ENCODE data around the gene PRKCZ. TPM values are rescaled to one million over a fixed set of nuclear protein-coding genes. Genes with fewer than 3 reads are reported as not detected.

Gene PRKCZ
- total and polyA plus RNA-seq, 2 experiments from 2014 or later, result 26.2 to 36.9 TPM

DNA sequence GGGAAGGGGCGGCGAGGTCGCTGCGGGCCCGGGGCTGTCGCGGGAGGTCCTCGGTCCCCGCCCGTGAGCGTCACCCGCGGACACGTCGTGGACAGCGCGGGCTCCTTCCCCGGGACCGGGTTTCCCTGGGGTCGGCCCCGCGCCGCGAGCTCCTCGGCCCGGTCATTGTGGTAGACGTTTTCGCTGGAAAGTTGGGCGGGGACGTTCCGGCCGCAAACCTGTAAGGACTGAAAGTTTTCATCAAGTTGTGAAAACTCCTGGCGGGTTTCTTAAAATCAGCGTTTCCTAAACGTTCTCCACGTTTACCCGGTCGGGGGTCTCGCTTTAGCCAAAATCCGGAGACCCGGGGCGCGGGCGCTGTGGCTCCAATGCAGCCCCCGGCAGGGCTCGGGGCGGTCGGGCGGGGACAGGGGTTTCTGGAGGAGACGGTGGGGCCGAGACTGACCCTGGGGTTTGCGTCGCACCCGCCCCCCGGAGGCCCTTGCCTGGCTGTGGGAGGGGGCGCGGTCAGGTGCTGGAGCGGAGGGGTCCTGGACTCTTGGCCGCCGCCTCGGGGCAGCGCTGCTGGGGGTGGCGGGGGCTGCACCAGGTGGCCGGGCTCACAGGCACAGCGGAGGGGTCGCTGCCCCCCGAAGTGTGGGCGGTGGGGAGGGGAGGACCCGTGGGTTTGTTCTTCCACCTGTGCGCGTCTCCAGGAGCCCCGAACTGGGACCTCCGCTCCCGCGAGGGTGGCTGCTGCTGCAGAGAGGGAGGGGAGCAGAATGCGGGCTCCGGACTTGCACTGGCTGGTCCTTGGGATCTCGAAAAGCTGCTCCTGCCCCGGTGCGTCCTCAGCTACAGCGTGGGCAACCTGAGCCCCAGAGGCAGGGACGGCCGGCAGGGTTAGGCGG is 827 bp downstream of the PRKCZ start:
- H3K4me3 Mint-ChIP-seq, result peak overlapping the region; percentile 72
- no peak overlapping the region for H3K27ac Mint-ChIP-seq
- H3K27ac ChIP-seq (ENCODE audit: low read depth), result no peak overlapping the region
- TF ChIP-seq, protein P1, sequence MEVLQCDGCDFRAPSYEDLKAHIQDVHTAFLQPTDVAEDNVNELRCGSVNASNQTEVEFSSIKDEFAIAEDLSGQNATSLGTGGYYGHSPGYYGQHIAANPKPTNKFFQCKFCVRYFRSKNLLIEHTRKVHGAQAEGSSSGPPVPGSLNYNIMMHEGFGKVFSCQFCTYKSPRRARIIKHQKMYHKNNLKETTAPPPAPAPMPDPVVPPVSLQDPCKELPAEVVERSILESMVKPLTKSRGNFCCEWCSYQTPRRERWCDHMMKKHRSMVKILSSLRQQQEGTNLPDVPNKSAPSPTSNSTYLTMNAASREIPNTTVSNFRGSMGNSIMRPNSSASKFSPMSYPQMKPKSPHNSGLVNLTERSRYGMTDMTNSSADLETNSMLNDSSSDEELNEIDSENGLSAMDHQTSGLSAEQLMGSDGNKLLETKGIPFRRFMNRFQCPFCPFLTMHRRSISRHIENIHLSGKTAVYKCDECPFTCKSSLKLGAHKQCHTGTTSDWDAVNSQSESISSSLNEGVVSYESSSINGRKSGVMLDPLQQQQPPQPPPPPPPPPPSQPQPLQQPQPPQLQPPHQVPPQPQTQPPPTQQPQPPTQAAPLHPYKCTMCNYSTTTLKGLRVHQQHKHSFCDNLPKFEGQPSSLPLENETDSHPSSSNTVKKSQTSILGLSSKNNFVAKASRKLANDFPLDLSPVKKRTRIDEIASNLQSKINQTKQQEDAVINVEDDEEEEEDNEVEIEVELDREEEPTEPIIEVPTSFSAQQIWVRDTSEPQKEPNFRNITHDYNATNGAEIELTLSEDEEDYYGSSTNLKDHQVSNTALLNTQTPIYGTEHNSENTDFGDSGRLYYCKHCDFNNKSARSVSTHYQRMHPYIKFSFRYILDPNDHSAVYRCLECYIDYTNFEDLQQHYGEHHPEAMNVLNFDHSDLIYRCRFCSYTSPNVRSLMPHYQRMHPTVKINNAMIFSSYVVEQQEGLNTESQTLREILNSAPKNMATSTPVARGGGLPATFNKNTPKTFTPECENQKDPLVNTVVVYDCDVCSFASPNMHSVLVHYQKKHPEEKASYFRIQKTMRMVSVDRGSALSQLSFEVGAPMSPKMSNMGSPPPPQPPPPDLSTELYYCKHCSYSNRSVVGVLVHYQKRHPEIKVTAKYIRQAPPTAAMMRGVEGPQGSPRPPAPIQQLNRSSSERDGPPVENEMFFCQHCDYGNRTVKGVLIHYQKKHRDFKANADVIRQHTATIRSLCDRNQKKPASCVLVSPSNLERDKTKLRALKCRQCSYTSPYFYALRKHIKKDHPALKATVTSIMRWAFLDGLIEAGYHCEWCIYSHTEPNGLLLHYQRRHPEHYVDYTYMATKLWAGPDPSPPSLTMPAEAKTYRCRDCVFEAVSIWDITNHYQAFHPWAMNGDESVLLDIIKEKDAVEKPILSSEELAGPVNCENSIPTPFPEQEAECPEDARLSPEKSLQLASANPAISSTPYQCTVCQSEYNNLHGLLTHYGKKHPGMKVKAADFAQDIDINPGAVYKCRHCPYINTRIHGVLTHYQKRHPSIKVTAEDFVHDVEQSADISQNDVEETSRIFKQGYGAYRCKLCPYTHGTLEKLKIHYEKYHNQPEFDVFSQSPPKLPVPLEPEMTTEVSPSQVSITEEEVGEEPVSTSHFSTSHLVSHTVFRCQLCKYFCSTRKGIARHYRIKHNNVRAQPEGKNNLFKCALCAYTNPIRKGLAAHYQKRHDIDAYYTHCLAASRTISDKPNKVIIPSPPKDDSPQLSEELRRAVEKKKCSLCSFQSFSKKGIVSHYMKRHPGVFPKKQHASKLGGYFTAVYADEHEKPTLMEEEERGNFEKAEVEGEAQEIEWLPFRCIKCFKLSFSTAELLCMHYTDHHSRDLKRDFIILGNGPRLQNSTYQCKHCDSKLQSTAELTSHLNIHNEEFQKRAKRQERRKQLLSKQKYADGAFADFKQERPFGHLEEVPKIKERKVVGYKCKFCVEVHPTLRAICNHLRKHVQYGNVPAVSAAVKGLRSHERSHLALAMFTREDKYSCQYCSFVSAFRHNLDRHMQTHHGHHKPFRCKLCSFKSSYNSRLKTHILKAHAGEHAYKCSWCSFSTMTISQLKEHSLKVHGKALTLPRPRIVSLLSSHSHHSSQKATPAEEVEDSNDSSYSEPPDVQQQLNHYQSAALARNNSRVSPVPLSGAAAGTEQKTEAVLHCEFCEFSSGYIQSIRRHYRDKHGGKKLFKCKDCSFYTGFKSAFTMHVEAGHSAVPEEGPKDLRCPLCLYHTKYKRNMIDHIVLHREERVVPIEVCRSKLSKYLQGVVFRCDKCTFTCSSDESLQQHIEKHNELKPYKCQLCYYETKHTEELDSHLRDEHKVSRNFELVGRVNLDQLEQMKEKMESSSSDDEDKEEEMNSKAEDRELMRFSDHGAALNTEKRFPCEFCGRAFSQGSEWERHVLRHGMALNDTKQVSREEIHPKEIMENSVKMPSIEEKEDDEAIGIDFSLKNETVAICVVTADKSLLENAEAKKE (CRISPR knock-in tag; IDR thresholded peaks at IDR 0.05), result no peak
- no peak for TF ChIP-seq NANOG (IDR thresholded peaks at IDR 0.05; ENCODE audit: borderline replicate concordance)
- TF ChIP-seq EZH2phosphoT487 (IDR thresholded peaks at IDR 0.05; ENCODE audit: unreplicated experiment), result no peak
- TF ChIP-seq CREB1 (CRISPR knock-in tag; IDR thresholded peaks at IDR 0.05; ENCODE audit: low read depth), result no peak
- TF ChIP-seq POLR2AphosphoS5 (IDR thresholded peaks at IDR 0.05; ENCODE audit: low read depth), result no peak
- TF ChIP-seq, protein P2, sequence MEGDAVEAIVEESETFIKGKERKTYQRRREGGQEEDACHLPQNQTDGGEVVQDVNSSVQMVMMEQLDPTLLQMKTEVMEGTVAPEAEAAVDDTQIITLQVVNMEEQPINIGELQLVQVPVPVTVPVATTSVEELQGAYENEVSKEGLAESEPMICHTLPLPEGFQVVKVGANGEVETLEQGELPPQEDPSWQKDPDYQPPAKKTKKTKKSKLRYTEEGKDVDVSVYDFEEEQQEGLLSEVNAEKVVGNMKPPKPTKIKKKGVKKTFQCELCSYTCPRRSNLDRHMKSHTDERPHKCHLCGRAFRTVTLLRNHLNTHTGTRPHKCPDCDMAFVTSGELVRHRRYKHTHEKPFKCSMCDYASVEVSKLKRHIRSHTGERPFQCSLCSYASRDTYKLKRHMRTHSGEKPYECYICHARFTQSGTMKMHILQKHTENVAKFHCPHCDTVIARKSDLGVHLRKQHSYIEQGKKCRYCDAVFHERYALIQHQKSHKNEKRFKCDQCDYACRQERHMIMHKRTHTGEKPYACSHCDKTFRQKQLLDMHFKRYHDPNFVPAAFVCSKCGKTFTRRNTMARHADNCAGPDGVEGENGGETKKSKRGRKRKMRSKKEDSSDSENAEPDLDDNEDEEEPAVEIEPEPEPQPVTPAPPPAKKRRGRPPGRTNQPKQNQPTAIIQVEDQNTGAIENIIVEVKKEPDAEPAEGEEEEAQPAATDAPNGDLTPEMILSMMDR (conservative IDR thresholded peaks at IDR 0.05; ENCODE audit: low read depth in 2 of 2), result no peak
- TF ChIP-seq EZH2 (IDR thresholded peaks at IDR 0.05; ENCODE audit: low read depth, unreplicated experiment), result no peak
- TF ChIP-seq ZNF114 (CRISPR knock-in tag; IDR thresholded peaks at IDR 0.05), result no peak
- TF ChIP-seq, protein P3, sequence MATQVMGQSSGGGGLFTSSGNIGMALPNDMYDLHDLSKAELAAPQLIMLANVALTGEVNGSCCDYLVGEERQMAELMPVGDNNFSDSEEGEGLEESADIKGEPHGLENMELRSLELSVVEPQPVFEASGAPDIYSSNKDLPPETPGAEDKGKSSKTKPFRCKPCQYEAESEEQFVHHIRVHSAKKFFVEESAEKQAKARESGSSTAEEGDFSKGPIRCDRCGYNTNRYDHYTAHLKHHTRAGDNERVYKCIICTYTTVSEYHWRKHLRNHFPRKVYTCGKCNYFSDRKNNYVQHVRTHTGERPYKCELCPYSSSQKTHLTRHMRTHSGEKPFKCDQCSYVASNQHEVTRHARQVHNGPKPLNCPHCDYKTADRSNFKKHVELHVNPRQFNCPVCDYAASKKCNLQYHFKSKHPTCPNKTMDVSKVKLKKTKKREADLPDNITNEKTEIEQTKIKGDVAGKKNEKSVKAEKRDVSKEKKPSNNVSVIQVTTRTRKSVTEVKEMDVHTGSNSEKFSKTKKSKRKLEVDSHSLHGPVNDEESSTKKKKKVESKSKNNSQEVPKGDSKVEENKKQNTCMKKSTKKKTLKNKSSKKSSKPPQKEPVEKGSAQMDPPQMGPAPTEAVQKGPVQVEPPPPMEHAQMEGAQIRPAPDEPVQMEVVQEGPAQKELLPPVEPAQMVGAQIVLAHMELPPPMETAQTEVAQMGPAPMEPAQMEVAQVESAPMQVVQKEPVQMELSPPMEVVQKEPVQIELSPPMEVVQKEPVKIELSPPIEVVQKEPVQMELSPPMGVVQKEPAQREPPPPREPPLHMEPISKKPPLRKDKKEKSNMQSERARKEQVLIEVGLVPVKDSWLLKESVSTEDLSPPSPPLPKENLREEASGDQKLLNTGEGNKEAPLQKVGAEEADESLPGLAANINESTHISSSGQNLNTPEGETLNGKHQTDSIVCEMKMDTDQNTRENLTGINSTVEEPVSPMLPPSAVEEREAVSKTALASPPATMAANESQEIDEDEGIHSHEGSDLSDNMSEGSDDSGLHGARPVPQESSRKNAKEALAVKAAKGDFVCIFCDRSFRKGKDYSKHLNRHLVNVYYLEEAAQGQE (IDR thresholded peaks at IDR 0.05; ENCODE audit: unreplicated experiment), result no peak
- TF ChIP-seq STAT1 (IDR thresholded peaks at IDR 0.05; ENCODE audit: unreplicated experiment), result no peak
- TF ChIP-seq, protein P4, sequence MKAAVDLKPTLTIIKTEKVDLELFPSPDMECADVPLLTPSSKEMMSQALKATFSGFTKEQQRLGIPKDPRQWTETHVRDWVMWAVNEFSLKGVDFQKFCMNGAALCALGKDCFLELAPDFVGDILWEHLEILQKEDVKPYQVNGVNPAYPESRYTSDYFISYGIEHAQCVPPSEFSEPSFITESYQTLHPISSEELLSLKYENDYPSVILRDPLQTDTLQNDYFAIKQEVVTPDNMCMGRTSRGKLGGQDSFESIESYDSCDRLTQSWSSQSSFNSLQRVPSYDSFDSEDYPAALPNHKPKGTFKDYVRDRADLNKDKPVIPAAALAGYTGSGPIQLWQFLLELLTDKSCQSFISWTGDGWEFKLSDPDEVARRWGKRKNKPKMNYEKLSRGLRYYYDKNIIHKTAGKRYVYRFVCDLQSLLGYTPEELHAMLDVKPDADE (IDR thresholded peaks at IDR 0.05), result no peak
- TF ChIP-seq ZNF331 (CRISPR knock-in tag; IDR thresholded peaks at IDR 0.05; ENCODE audit: low read depth), result no peak
- no peak for TF ChIP-seq JUNB (IDR thresholded peaks at IDR 0.05; ENCODE audit: unreplicated experiment)
- H3K4me1 Mint-ChIP-seq, result peaks cover 22% of the 10 kb centered on the region
- peaks cover 25% of the 10 kb centered on the region; the same call in 1 of the 2 replicates for H3K4me1 ChIP-seq (ENCODE audit: insufficient read depth)
- H4K20me1 ChIP-seq (replicated peaks; ENCODE audit: insufficient read depth), result peaks cover 25% of the 10 kb centered on the region
- ATAC-seq (no peak), DNase-seq (ENCODE audit: low spot score) (peak; percentile 42)
- H3K36me3 Mint-ChIP-seq (ENCODE audit: low read depth), result peaks cover 8% of the 10 kb centered on the region
- peaks cover 18% of the 10 kb centered on the region for H3K27me3 Mint-ChIP-seq (ENCODE audit: insufficient read depth, low read depth, poor library complexity)
- peak overlapping the region; percentile 96 for H3K4me2 ChIP-seq
- 0 out of 2 replicates have a peak overlapping the region, but pooled peaks have one; percentile 32 for H2AFZ ChIP-seq
- H3K36me3 ChIP-seq (ENCODE audit: insufficient read depth), result no peaks in the 10 kb centered on the region
- H3K79me2 ChIP-seq (replicated peaks; ENCODE audit: insufficient read depth), result peaks cover 40% of the 10 kb centered on the region
- no peaks in the 10 kb centered on the region for H3K27me3 ChIP-seq (ENCODE audit: insufficient read depth)
- no peaks in the 10 kb centered on the region; the same call in 2 of the 3 replicates for H3K9me3 Mint-ChIP-seq
- H3F3A ChIP-seq (replicated peaks; ENCODE audit: low read depth), result peaks cover 15% of the 10 kb centered on the region
- no peaks in the 10 kb centered on the region for H3K9me2 ChIP-seq (ENCODE audit: insufficient read depth)
- peak overlapping the region; percentile 92 for H3K4me3 ChIP-seq
